SK-N-SH treated with all-trans-retinoic acid at 6 μM for 48 hours (cell line): ENCODE results near the gene DYRK1B.

ENCODE experiments used
- ATAC-seq: fragments of 200-7000 bp; cut with Tn5 transposase; 3 replicates; pipeline ENCODE4 v1.9.1; 2020; ENCODE audit warnings: mild to moderate bottlenecking, moderate library complexity
- BACH2 ChIP-seq: fragments of 250-450 bp; sonication (Bioruptor Pico); IDR thresholded peaks from 2 replicates; pipeline ENCODE4 v1.9.0; 2021; ENCODE audit warnings: mild to moderate bottlenecking, borderline replicate concordance
- CREB5 ChIP-seq: fragments of 250-450 bp; sonication (Bioruptor Pico); IDR thresholded peaks from 2 replicates; pipeline ENCODE4 v1.5.1; 2020; ENCODE audit warnings: low read depth, mild to moderate bottlenecking, moderate library complexity
- CSRNP3 ChIP-seq: fragments of 250-450 bp; sonication (Bioruptor Pico); IDR thresholded peaks from 2 replicates; pipeline ENCODE4 v1.5.1; 2021; ENCODE audit warnings: mild to moderate bottlenecking, moderate library complexity
- GLIS3 ChIP-seq: fragments of 250-450 bp; sonication (Bioruptor Pico); IDR thresholded peaks from 2 replicates; pipeline ENCODE4 v1.5.0; 2020; ENCODE audit warnings: mild to moderate bottlenecking, moderate library complexity
- ISL1 ChIP-seq: fragments of 250-450 bp; sonication (Bioruptor Pico); IDR thresholded peaks from 2 replicates; pipeline ENCODE4 v2.1.2; 2022; ENCODE audit warnings: mild to moderate bottlenecking, moderate library complexity
- OSR1 ChIP-seq: fragments of 250-450 bp; sonication (Bioruptor Pico); IDR thresholded peaks from 2 replicates; pipeline ENCODE4 v1.8.0; 2022; ENCODE audit warnings: moderate library complexity, mild to moderate bottlenecking, inconsistent platforms
- POU6F1 ChIP-seq: fragments of 250-450 bp; sonication (Bioruptor Pico); IDR thresholded peaks from 2 replicates; pipeline ENCODE4 v1.8.0; 2021; ENCODE audit warnings: low read depth, mild to moderate bottlenecking, moderate library complexity, borderline replicate concordance
- PPARA ChIP-seq: fragments of 250-450 bp; sonication (Bioruptor Pico); IDR thresholded peaks from 2 replicates; pipeline ENCODE4 v1.5.0; 2020; ENCODE audit warnings: mild to moderate bottlenecking, borderline replicate concordance
- RARB ChIP-seq: fragments of 250-450 bp; sonication (Bioruptor Pico); IDR thresholded peaks from 2 replicates; pipeline ENCODE4 v1.8.0; 2021; ENCODE audit warnings: mild to moderate bottlenecking, moderate library complexity
- SNAI2 ChIP-seq: fragments of 250-450 bp; sonication (Bioruptor Pico); IDR thresholded peaks from 2 replicates; pipeline ENCODE4 v1.5.0; 2020; ENCODE audit warnings: mild to moderate bottlenecking, moderate library complexity
- TCF4 ChIP-seq: fragments of 250-450 bp; sonication (Bioruptor Pico); IDR thresholded peaks from 2 replicates; pipeline ENCODE4 v1.8.0; 2021; ENCODE audit warnings: mild to moderate bottlenecking, moderate library complexity, borderline replicate concordance
- TOX ChIP-seq: fragments of 250-450 bp; sonication (Bioruptor Pico); IDR thresholded peaks from 2 replicates; pipeline ENCODE4 v1.8.0; 2021; ENCODE audit warnings: mild to moderate bottlenecking, moderate library complexity, borderline replicate concordance
- TSHZ2 ChIP-seq: fragments of 250-450 bp; sonication (Bioruptor Pico); IDR thresholded peaks from 2 replicates; pipeline ENCODE4 v1.5.0; 2020; ENCODE audit warnings: mild to moderate bottlenecking, moderate library complexity
- ZC3H10 ChIP-seq: fragments of 250-450 bp; sonication (Bioruptor Pico); IDR thresholded peaks from 2 replicates; pipeline ENCODE4 v1.5.1; 2021; ENCODE audit warnings: mild to moderate bottlenecking, moderate library complexity
- ZFP3 ChIP-seq: fragments of 250-450 bp; sonication (Bioruptor Pico); IDR thresholded peaks from 2 replicates; pipeline ENCODE4 v1.5.0; 2020; ENCODE audit warnings: mild to moderate bottlenecking, moderate library complexity
- ZFP30 ChIP-seq: fragments of 450-650 bp; formaldehyde crosslinking; IDR thresholded peaks from 2 replicates; pipeline ENCODE4 v1.5.0; 2022; ENCODE audit warnings: mild to moderate bottlenecking, moderate library complexity
- ZNF565 ChIP-seq: fragments of 450-650 bp; formaldehyde crosslinking; conservative IDR thresholded peaks from 2 replicates; pipeline ENCODE4 v1.5.0; 2020; ENCODE audit warnings: low read depth, mild to moderate bottlenecking, moderate library complexity
- ZNF70 ChIP-seq: fragments of 450-650 bp; formaldehyde crosslinking; IDR thresholded peaks from 2 replicates; pipeline ENCODE4 v1.5.0; 2020; ENCODE audit warnings: mild to moderate bottlenecking, moderate library complexity
- ZNF8 ChIP-seq: fragments of 450-650 bp; formaldehyde crosslinking; IDR thresholded peaks from 2 replicates; pipeline ENCODE4 v1.5.0; 2020; ENCODE audit warnings: mild to moderate bottlenecking, moderate library complexity

DYRK1B gene

GRCh38 chr19:39837978-39838377 lies 4.0 kb upstream of the DYRK1B start (continued):
- TF ChIP-seq CSRNP3 (CRISPR knock-in tag) (no peak), ZC3H10 (CRISPR knock-in tag) (no peak), SNAI2 (CRISPR knock-in tag) (no peak)

GRCh38 chr19:39834287-39834841 lies 402 bp upstream of the DYRK1B start:
- TF ChIP-seq ZC3H10 (CRISPR knock-in tag) (no peak), BACH2 (CRISPR knock-in tag) (no peak), ISL1 (CRISPR knock-in tag) (no peak), TOX (CRISPR knock-in tag) (no peak), ZFP30 (CRISPR knock-in tag) (no peak), OSR1 (CRISPR knock-in tag) (no peak), RARB (CRISPR knock-in tag) (no peak), POU6F1 (CRISPR knock-in tag) (no peak), TCF4 (no peak), CREB5 (CRISPR knock-in tag) (no peak), GLIS3 (CRISPR knock-in tag) (no peak)
- TF ChIP-seq, all 23 proteins: peak for 0
- no peak for ATAC-seq

- TF ChIP-seq OSR1 (CRISPR knock-in tag) (no peak), PPARA (CRISPR knock-in tag) (no peak), TSHZ2 (no peak), CREB5 (CRISPR knock-in tag) (no peak), ZNF8 (no peak), ZFP3 (CRISPR knock-in tag) (no peak), ZNF70 (no peak), GLIS3 (CRISPR knock-in tag) (no peak)
- TF ChIP-seq, all 23 proteins: peak for 0
- ATAC-seq = no peak
These were observed 850 bp downstream of the DYRK1B start for GRCh38 chr19:39833160-39833463.

- no peak for ATAC-seq
- TF ChIP-seq ZNF565 (CRISPR knock-in tag) = no peak
- no peak for TF ChIP-seq CREB5 (CRISPR knock-in tag)
These were observed 1.4 kb downstream of the DYRK1B start for GRCh38 chr19:39832341-39833083.
